HUES64 (cell line): ENCODE measurements around the gene EME2.

Experiments
- H3K27ac ChIP-seq: 2 replicates; pipeline ENCODE4 v1.7.0; 2013; ENCODE audit warnings: low read depth, low read length, inconsistent platforms
- H3K27me3 ChIP-seq: 2 replicates; pipeline ENCODE4 v1.6.1; 2013; ENCODE audit warnings: mild to moderate bottlenecking, low read length; ENCODE audit not compliant: insufficient read depth
- H3K36me3 ChIP-seq: 2 replicates; pipeline ENCODE4 v1.6.1; 2013; ENCODE audit warnings: mild to moderate bottlenecking, low read length; ENCODE audit not compliant: insufficient read depth
- H3K4me1 ChIP-seq: 2 replicates; pipeline ENCODE4 v1.6.1; 2013; ENCODE audit warnings: mild to moderate bottlenecking, low read length, moderate library complexity; ENCODE audit not compliant: insufficient read depth
- H3K4me3 ChIP-seq: 2 replicates; pipeline ENCODE4 v1.5.1; 2013; ENCODE audit warnings: mild to moderate bottlenecking, low read length, moderate library complexity
- H3K9ac ChIP-seq: 2 replicates; pipeline ENCODE4 v1.6.1; 2013; ENCODE audit warnings: mild to moderate bottlenecking, low read depth, low read length
- H3K9me3 ChIP-seq: 2 replicates; pipeline ENCODE4 v1.6.1; 2013; ENCODE audit warnings: low read depth, low read length; ENCODE audit not compliant: insufficient read depth
- WGBS: fragments of 150-250, 120-280 bp; methylation state at CpG from one replicate; pipeline ENCODE4 v1.1.7; 2013; ENCODE audit warnings: missing lambda C conversion rate; 5-methylcytosine and 5-hydroxymethylcytosine counted together

EME2 gene

GRCh38 chr16:1781254-1781653 lies 8.6 kb downstream of the EME2 start:
- no peak overlapping the region for H3K27ac ChIP-seq

DNA sequence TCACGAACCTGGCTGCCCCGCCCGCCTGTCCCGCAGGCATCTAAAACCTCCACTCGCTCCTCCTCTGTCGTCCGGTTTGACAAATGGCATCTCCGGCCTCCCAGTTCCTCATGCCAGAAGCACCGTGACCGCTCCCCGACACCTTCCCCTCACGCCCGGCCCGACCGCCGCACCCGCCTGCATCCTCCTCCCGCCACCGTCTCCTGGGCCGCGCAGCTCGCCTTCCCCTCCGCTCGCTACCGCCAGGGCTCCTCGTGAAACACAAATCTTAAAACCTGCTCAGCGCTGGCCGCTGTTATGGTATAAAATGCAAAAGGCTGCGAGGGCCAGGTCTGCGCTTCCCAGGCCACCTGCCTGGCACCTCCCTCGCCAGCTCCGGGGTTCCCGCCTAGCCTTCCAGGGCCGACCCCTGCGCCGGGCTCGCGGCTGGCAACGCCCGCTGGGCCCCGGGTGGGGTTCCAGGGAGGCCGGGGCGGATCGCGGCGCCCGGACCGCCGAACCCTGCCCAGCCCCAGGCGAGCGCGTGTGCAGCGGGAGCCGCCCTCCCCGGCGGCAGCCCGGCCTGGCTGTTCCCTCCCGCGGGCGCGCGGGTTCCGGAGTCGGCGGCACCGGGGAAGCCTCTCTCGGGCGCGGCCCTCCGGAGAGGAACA lies 9.3 kb downstream of the EME2 start:
- H3K36me3 ChIP-seq, result peaks cover 31% of the 10 kb centered on the region
- 2% methylated on average over 70 of the region's 70 CpGs for WGBS
- no peaks in the 10 kb centered on the region for H3K27me3 ChIP-seq
- H3K9ac ChIP-seq, result peak overlapping the region; percentile 85
- no peaks in the 10 kb centered on the region; the same call in 1 of the 2 replicates for H3K4me1 ChIP-seq
- H3K9me3 ChIP-seq, result no peaks in the 10 kb centered on the region
- peak overlapping the region; percentile 57; the same call in 1 of the 2 replicates for H3K27ac ChIP-seq
- peak overlapping the region; percentile 98 for H3K4me3 ChIP-seq

More at GRCh38 chr16:1781254-1781653, 8.6 kb downstream of the EME2 start:
- H3K27me3 ChIP-seq, result no peaks in the 10 kb centered on the region
- peak overlapping the region; percentile 85 for H3K9ac ChIP-seq
- H3K4me3 ChIP-seq, result peak overlapping the region; percentile 98
- peaks cover 34% of the 10 kb centered on the region for H3K36me3 ChIP-seq
- WGBS, result 86% methylated on average over 20 of the region's 20 CpGs
- H3K9me3 ChIP-seq, result no peaks in the 10 kb centered on the region
- no peaks in the 10 kb centered on the region; the same call in 1 of the 2 replicates for H3K4me1 ChIP-seq

GRCh38 chr16:1782408-1783264 lies 10.0 kb downstream of the EME2 start, which contains the start of the genes NUBP2 and SPSB3:
Gene NUBP2 (plus strand): TSS chr16:1782960. CDS start chr16:1783021, 61 bp downstream.
Gene SPSB3 (minus strand): TSS chr16:1782571. CDS start chr16:1781483, 1,088 bp downstream.
- H3K9me3 ChIP-seq, result no peaks in the 10 kb centered on the region
- H3K9ac ChIP-seq, result peak within 1 kb of the TSS; percentile 86
- peak within 1 kb of the TSS; percentile 98 for H3K4me3 ChIP-seq
- no peaks in the 10 kb centered on the region; the same call in 1 of the 2 replicates for H3K4me1 ChIP-seq
- WGBS, result under 1% methylated on average over 102 of the region's 102 CpGs
- H3K27ac ChIP-seq, result peak within 1 kb of the TSS; percentile 57
- peaks cover 30% of the 10 kb centered on the region for H3K36me3 ChIP-seq
- H3K27me3 ChIP-seq, result no peaks in the 10 kb centered on the region

DNA sequence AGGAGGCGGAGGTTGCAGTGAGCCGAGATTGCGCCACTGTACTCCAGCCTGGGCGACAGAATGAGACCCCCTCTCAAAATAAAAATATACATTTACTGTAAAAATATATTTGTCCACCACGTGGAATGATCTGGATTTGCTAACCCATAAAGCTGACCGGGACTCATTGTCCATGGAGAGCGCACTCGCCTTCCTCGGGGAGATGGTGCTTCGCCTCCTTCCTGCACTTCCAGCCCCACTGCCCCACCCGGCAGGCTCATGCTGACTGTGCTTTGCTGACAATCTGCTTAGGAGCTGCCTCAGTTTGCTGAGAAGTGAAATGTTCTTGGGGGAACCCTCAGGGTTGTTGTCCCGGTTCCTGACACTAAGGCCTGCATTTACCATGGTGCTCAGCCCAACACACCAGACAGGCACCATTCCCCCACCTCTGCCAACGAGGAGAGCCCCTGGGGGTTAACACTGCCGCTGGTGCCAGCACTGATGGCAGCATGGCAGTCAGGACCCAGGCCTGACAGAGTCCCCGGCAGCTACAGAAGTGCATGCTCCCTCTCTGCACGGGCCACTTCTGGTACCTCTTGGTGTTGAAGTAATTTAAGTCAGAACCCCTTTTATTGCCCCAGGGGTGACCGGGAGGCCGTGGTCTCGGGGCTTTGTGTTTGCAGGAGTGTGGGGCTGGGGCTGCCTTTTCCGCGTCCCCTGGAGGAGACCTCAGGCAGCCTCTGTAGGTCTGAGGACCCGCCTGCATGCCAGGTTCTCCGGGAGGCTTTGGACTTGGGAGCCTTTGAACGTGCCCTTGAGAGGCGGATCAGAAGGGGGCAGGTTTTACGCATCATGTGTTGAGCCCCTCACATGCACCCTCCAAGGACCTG lies 12.6 kb downstream of the EME2 start:
- H3K4me1 ChIP-seq, result no peaks in the 10 kb centered on the region; the same call in 1 of the 2 replicates
- no peak overlapping the region for H3K27ac ChIP-seq
- 97% methylated on average over 26 of the region's 26 CpGs for WGBS
- no peak overlapping the region for H3K9ac ChIP-seq
- H3K9me3 ChIP-seq, result no peaks in the 10 kb centered on the region
- H3K27me3 ChIP-seq, result no peaks in the 10 kb centered on the region
- peaks cover 36% of the 10 kb centered on the region for H3K36me3 ChIP-seq
- H3K4me3 ChIP-seq, result no peak overlapping the region

DNA sequence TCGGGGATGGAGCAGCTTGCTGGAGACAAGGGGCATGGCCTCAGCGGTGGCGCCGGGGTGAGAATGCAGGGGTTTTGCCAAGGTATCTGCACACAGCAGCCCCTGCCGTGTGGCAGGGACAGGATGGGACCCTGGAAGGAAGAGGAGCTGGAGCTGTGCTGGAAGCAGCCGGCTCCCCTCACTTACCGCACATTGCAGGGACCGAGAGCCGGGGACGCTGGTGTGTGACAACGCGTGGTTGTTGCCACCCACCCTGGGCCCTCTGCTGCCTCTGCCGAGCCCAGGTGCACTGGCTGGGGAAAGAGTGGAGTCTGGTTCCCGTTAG lies 13.2 kb downstream of the EME2 start:
- Histone ChIP-seq H3K9me3 (no peaks in the 10 kb centered on the region), H3K27me3 (no peaks in the 10 kb centered on the region), H3K4me3 (no peak overlapping the region), H3K4me1 (no peaks in the 10 kb centered on the region; the same call in 1 of the 2 replicates), H3K9ac (no peak overlapping the region), H3K27ac (no peak overlapping the region), H3K36me3 (peaks cover 34% of the 10 kb centered on the region)
- WGBS, result 94% methylated on average over 14 of the region's 14 CpGs

GRCh38 chr16:1786242-1787055 lies 13.8 kb downstream of the EME2 start:
- Histone ChIP-seq H3K36me3 (peaks cover 30% of the 10 kb centered on the region), H3K4me3 (no peak overlapping the region), H3K9ac (no peak overlapping the region), H3K27ac (no peak overlapping the region), H3K9me3 (no peaks in the 10 kb centered on the region), H3K4me1 (no peaks in the 10 kb centered on the region; the same call in 1 of the 2 replicates), H3K27me3 (no peaks in the 10 kb centered on the region)
- WGBS, result 95% methylated on average over 51 of the region's 51 CpGs

DNA sequence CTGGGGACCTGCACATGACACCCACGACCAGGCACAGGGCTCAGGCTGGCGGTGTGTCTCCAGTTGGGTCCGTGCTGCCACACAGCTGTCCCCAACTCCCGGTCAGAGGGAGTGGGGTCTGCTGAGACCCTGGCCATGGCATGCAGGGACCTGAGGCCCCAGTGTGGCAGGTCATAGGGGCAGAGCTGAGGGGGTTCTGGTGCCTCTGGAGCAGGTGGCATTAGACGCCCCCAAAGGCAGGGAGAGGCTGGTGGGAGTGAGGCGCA lies 14.4 kb downstream of the EME2 start:
- peaks cover 30% of the 10 kb centered on the region for H3K36me3 ChIP-seq

DNA sequence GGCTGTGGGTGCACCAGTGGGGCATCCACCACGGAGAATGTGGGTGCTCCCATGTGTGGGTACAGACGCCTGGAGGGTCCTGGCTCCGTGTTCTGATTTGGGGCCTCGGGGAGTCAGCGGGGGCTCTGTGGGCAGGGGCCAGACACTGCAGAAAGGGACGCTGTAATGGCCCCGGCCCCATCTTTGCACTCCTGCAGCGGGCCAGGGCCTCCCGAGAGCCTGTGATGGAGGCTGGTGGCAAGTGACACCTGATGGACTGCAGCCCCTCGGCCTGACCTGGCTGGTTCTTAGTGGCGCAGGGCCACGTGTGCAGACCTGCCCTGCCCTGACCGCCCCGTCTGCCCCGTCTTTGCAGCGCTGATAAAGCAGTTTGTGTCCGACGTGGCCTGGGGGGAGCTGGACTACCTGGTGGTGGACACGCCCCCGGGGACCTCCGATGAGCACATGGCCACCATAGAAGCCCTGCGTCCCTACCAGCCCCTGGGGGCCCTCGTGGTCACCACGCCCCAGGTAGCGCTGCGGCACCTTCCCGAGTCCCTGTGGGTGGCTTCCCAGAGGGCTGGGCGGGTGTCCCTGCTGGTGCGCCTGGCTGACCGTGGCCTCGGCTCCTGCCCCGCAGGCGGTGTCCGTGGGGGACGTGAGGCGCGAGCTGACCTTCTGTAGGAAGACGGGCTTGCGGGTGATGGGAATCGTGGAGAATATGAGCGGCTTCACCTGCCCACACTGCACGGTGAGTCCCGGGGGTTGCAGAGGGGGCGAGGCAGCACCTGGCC lies 14.9 kb downstream of the EME2 start:
- Histone ChIP-seq H3K9ac (no peak overlapping the region), H3K27me3 (no peaks in the 10 kb centered on the region), H3K4me1 (no peaks in the 10 kb centered on the region), H3K36me3 (peaks cover 30% of the 10 kb centered on the region), H3K27ac (no peak overlapping the region), H3K9me3 (no peaks in the 10 kb centered on the region), H3K4me3 (no peak overlapping the region)
- WGBS, result 96% methylated on average over 44 of the region's 44 CpGs

More for the DNA sequence above, 14.4 kb downstream of the EME2 start:
- Histone ChIP-seq H3K9me3 (no peaks in the 10 kb centered on the region), H3K27me3 (no peaks in the 10 kb centered on the region), H3K4me3 (no peak overlapping the region), H3K4me1 (no peaks in the 10 kb centered on the region), H3K9ac (no peak overlapping the region), H3K27ac (no peak overlapping the region)
- WGBS, result 94% methylated on average over 6 of the region's 6 CpGs

DNA sequence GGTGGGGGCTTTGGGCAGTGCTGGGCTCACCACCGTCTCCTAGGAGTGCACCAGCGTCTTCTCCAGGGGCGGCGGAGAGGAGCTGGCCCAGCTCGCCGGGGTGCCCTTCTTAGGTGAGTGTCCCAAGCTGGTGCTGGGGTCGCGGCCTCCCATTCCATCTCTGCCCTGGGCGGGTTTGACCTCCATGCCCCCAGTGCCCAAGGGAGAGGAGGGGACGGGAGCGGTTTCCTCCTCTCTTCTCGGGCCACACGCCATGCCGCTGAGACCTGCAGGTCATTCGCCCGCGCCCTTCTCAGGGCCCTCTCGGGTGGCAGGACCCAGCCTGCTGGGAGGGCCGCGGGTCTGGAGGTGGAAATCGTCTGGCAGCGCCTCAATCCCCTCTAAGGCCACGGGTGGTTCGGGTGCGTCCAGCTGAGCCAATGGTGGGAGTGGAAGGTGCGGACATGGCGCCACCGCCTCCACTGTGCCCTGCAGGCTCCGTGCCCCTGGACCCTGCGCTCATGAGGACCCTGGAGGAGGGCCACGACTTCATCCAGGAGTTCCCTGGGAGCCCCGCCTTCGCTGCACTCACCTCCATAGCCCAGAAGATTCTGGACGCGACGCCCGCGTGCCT lies 15.6 kb downstream of the EME2 start:
- Histone ChIP-seq H3K9me3 (no peaks in the 10 kb centered on the region), H3K4me1 (no peaks in the 10 kb centered on the region), H3K4me3 (no peak overlapping the region), H3K36me3 (peaks cover 30% of the 10 kb centered on the region), H3K27me3 (no peaks in the 10 kb centered on the region), H3K9ac (no peak overlapping the region), H3K27ac (no peak overlapping the region)
- 94% methylated on average over 38 of the region's 38 CpGs for WGBS
